WI38 (cell line): ENCODE measurements around the gene STARD5.

Source experiments
- H3K4me3 ChIP-seq: 2 replicates; pipeline ENCODE4 v1.5.1; 2011; ENCODE audit warnings: low read depth, mild to moderate bottlenecking, control low read depth, low read length
- TF ChIP-seq, protein P1 (sequence below): IDR thresholded peaks from 2 replicates; pipeline ENCODE4 v1.5.1; 2012; ENCODE audit warnings: low read depth, mild to moderate bottlenecking, control low read depth, low read length

Gene STARD5

DNA sequence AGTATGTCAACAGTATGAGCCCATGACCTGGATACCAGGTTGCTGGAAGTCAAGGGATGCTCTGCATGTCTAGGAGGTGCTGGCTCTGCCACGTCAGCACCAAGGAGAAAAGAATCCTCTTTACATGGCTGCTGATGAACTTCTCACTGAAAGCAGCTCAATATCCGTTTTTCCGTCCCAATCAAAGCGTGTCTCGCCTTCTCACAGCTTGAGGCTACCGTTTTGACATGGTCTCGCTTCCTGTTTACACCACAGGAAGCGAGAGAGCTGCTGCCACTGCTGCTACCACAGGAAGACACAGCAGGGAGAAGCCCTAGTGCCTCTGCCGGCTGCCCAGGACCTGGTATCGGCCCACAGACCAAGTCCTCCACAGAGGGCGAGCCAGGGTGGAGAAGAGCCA is 27.3 kb downstream of the STARD5 start:
- TF ChIP-seq, protein P1, sequence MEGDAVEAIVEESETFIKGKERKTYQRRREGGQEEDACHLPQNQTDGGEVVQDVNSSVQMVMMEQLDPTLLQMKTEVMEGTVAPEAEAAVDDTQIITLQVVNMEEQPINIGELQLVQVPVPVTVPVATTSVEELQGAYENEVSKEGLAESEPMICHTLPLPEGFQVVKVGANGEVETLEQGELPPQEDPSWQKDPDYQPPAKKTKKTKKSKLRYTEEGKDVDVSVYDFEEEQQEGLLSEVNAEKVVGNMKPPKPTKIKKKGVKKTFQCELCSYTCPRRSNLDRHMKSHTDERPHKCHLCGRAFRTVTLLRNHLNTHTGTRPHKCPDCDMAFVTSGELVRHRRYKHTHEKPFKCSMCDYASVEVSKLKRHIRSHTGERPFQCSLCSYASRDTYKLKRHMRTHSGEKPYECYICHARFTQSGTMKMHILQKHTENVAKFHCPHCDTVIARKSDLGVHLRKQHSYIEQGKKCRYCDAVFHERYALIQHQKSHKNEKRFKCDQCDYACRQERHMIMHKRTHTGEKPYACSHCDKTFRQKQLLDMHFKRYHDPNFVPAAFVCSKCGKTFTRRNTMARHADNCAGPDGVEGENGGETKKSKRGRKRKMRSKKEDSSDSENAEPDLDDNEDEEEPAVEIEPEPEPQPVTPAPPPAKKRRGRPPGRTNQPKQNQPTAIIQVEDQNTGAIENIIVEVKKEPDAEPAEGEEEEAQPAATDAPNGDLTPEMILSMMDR = no peak
- H3K4me3 ChIP-seq = no peak overlapping the region

DNA sequence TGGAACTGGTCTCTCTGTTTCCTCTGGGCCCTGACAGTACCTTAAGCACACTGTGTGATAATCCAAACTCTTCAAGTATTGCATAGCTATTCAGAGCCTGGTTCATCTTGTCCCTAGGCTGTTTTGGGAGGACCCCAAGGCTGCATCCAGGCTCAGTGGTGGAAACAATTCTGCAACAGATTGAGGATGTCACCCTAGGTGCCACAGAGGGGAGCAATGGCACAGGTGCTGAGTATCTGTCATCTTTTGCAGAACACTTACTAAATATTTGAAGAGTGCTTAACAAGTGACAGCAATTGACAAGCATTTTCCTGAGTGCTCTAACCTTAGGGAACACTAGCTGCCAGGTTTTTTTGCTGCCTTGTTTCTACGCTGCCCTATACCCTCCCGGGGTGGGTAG is 27.8 kb downstream of the STARD5 start:
- TF ChIP-seq, protein P1 = no peak
- no peak overlapping the region for H3K4me3 ChIP-seq

DNA sequence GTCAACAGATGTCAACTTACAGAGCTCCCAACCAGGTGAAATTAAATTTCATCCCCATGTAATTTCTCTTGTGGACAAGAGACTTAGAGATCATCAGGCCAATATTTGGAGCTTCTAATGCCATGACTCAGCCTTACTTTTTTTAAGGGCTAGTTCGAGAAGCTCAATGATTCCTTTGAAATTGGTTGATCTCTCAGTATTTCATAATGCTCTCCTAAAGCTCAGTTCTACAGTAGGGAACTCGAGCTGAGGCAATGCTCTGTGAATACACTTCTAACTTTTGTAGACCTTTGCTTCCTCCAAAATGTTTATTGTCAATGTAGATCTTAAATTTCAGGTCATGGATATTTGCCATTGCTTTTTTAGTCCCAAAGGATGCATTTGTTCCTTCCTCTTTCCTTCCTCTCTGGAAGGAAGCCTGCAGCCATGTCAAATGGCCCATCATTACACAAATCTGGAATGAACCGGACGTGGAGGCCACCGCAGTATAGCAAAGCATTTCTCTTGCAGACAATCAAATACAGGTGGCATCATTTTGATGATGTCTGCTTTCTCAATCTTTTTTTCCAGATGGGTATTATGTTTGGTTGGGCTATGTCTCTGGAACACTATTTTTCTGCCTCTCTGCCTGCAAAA is 28.3 kb downstream of the STARD5 start:
- TF ChIP-seq, protein P1 = no peak
- no peak overlapping the region for H3K4me3 ChIP-seq

DNA sequence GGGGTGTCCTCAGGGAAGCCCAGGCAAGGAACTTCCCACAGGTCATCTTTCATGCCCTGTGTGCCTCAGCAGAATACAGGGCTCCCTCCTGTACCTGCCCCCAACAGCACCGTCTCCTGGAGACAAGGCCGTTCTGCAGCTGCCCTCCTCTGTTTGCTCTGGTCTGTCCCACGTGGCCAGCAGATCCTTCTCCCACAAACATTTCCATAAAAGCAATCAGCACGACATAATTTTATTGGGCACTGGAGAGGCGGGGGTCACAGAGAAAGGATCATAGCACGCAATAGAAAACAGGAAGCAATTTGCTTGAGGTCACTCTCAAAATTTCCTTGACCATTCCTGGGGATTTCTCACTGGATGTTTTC is 29.4 kb downstream of the STARD5 start:
- H3K4me3 ChIP-seq = no peak overlapping the region
- TF ChIP-seq, protein P1 = no peak

DNA sequence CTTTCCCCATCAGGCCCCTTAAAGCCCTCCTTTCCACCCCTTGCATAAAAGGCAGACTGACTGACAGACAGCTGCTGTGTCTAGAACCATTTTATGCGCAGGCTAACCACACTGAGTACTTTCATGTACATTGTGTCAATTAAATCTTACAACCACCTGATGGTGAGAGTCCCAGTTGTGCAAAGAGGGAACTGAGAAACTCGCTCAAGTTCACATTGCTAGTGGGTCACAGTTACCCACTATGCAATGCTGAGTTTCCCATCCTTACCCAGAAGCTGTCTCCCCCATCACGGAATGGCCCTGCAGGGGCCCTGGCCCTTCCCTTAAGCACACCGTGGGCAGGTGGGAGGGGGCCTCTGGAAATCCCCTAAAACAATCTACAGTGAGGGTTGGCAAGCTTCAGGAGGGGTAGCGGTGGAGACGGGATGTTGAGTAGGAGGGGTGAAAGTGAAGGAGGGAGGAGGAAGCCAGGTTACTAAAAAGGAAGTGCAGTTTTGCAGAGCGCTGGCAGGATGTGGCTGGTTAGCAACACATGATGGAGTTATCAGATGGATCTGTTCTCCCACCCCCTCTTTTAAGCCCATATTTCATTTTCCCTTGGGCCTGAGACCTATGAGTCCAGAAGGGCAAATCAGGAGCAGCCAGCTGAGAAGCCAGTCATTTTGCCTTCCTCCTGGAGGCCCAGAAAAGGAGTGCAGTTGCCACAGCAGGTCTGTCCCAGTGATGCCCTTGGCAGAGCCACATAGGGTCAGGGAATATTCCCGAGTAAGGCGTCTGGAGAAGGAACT is 30.0 kb downstream of the STARD5 start:
- H3K4me3 ChIP-seq = no peak overlapping the region

DNA sequence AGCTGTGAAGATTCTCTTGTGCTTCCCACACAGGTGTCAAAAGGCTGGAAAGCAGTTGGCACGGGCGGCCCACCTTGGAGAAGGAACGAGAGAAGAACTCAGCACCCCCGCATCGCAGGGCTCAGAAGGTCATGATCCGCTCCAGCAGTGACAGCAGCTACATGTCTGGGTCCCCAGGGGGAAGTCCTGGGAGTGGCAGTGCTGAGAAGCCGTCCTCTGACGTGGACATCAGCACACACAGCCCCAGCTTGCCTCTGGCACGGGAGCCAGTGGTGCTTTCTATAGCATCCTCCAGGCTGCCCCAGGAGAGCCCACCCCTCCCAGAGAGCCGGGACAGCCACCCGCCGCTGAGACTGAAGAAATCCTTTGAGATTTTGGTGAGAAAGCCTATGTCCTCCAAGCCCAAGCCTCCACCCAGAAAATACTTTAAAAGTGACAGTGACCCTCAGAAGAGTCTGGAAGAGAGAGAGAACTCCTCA is 31.4 kb downstream of the STARD5 start:
- H3K4me3 ChIP-seq = no peak overlapping the region
- TF ChIP-seq, protein P1 = no peak

More for the DNA sequence above, 30.0 kb downstream of the STARD5 start:
- TF ChIP-seq, protein P1 = no peak

DNA sequence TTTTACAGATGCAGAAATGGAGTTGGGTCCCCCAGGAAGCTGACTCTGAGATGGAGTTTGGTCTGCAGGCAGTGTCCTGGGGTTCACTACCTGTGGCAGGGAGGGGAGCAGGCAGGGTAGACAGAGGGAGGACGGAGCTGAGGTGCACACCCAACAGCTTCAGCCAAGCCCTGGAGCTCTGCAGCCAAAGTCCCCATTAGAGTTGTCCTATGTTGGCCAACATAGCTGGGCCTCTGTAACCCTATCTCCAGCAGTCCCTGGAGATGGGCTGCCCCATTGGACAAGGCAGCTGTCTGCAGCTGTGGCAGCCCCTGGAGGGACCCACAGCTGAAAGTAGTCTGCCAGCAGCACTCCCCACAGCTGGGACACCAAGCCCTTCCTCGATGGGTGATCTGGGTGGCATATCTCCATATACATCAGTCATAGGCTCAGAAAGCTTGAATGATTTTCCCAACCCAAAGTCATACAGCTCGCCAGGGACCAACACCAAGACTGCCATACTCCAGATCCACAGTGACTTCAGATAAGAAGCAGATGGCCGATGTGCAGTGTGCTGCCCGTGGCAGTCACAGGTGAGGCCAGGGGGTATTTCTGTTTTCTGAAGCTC is 31.9 kb downstream of the STARD5 start:
- TF ChIP-seq, protein P1 = no peak
- H3K4me3 ChIP-seq = no peak overlapping the region
